HEK293 (cell line): ENCODE results near the gene MACROH2A2.

Experiments
- CTCF ChIP-seq: fragments of 450-650 bp; formaldehyde crosslinking; IDR thresholded peaks from 2 replicates; pipeline ENCODE4 v1.5.1; 2016; ENCODE audit warnings: missing biosample characterization, missing genetic modification characterization
- KLF17 ChIP-seq: fragments of 450-650 bp; formaldehyde crosslinking; IDR thresholded peaks from 2 replicates; pipeline ENCODE4 v1.5.1; 2016; ENCODE audit warnings: missing biosample characterization, missing genetic modification characterization
- MEIS1 ChIP-seq: sonication (generic); formaldehyde crosslinking; IDR thresholded peaks from 2 replicates; pipeline ENCODE4 v1.8.1; 2022; ENCODE audit warnings: missing genetic modification reagents, mild to moderate bottlenecking, borderline replicate concordance
- MZF1 ChIP-seq: fragments of 450-650 bp; formaldehyde crosslinking; IDR thresholded peaks from 2 replicates; pipeline ENCODE4 v1.5.1; 2017; ENCODE audit warnings: missing biosample characterization, missing genetic modification characterization, borderline replicate concordance
- OVOL3 ChIP-seq: fragments of 450-650 bp; formaldehyde crosslinking; IDR thresholded peaks from 2 replicates; pipeline ENCODE4 v1.5.1; 2016; ENCODE audit warnings: missing biosample characterization, missing genetic modification characterization
- PBX3 ChIP-seq: sonication (generic); formaldehyde crosslinking; IDR thresholded peaks from 2 replicates; pipeline ENCODE4 v1.8.1; 2022; ENCODE audit warnings: mild to moderate bottlenecking, moderate library complexity, missing genetic modification reagents
- PRDM1 ChIP-seq: fragments of 450-650 bp; formaldehyde crosslinking; IDR thresholded peaks from 2 replicates; pipeline ENCODE4; 2016; ENCODE audit warnings: missing biosample characterization, missing genetic modification characterization
- PRDM4 ChIP-seq: fragments of 450-650 bp; formaldehyde crosslinking; IDR thresholded peaks from 2 replicates; pipeline ENCODE4 v1.5.1; 2017; ENCODE audit warnings: missing biosample characterization, missing genetic modification characterization
- SETDB1 ChIP-seq: IDR thresholded peaks from one replicate; pipeline ENCODE4 v1.6.1; 2017; ENCODE audit warnings: mild to moderate bottlenecking, low read length, moderate library complexity, mixed read lengths; ENCODE audit not compliant: insufficient read length
- TSHZ1 ChIP-seq: fragments of 450-650 bp; formaldehyde crosslinking; IDR thresholded peaks from 2 replicates; pipeline ENCODE4 v1.5.1; 2016; ENCODE audit warnings: missing biosample characterization, missing genetic modification characterization, borderline replicate concordance
- ZNF112 ChIP-seq: fragments of 450-650 bp; formaldehyde crosslinking; IDR thresholded peaks from 2 replicates; pipeline ENCODE4 v1.5.0; 2017; ENCODE audit warnings: missing biosample characterization, missing genetic modification characterization
- ZNF121 ChIP-seq: fragments of 450-650 bp; formaldehyde crosslinking; IDR thresholded peaks from 2 replicates; pipeline ENCODE4 v1.5.1; 2016; ENCODE audit warnings: missing biosample characterization, missing genetic modification characterization
- ZNF157 ChIP-seq: fragments of 450-650 bp; formaldehyde crosslinking; IDR thresholded peaks from 2 replicates; pipeline ENCODE4 v1.5.1; 2016; ENCODE audit warnings: missing biosample characterization, missing genetic modification characterization
- ZNF184 ChIP-seq: fragments of 450-650 bp; IDR thresholded peaks from 2 replicates; pipeline ENCODE4 v1.5.1; 2018; ENCODE audit warnings: missing biosample characterization, mild to moderate bottlenecking, missing genetic modification characterization
- ZNF211 ChIP-seq: fragments of 450-650 bp; formaldehyde crosslinking; IDR thresholded peaks from 2 replicates; pipeline ENCODE4 v1.5.1; 2016; ENCODE audit warnings: low read depth, missing biosample characterization, missing genetic modification characterization
- ZNF311 ChIP-seq: fragments of 450-650 bp; formaldehyde crosslinking; IDR thresholded peaks from 2 replicates; pipeline ENCODE4 v1.5.1; 2017; ENCODE audit warnings: missing biosample characterization, missing genetic modification characterization, borderline replicate concordance
- ZNF324 ChIP-seq: fragments of 450-650 bp; formaldehyde crosslinking; IDR thresholded peaks from 2 replicates; pipeline ENCODE4 v1.5.1; 2016; ENCODE audit warnings: missing biosample characterization, missing genetic modification characterization
- ZNF350 ChIP-seq: fragments of 450-650 bp; formaldehyde crosslinking; IDR thresholded peaks from 2 replicates; pipeline ENCODE4 v1.5.0; 2017; ENCODE audit warnings: missing biosample characterization, mild to moderate bottlenecking, missing genetic modification characterization
- ZNF416 ChIP-seq: fragments of 450-650 bp; formaldehyde crosslinking; IDR thresholded peaks from 2 replicates; pipeline ENCODE4 v1.5.1; 2016; ENCODE audit warnings: missing biosample characterization, missing genetic modification characterization
- ZNF501 ChIP-seq: fragments of 450-650 bp; formaldehyde crosslinking; IDR thresholded peaks from 2 replicates; pipeline ENCODE4 v1.5.1; 2016; ENCODE audit warnings: missing biosample characterization, missing genetic modification characterization
- ZNF549 ChIP-seq: fragments of 450-650 bp; IDR thresholded peaks from 2 replicates; pipeline ENCODE4 v1.5.1; 2018; ENCODE audit warnings: missing biosample characterization, missing genetic modification characterization, mild to moderate bottlenecking, inconsistent platforms, moderate library complexity
- ZNF560 ChIP-seq: fragments of 450-650 bp; formaldehyde crosslinking; IDR thresholded peaks from 2 replicates; pipeline ENCODE4 v1.5.1; 2017; ENCODE audit warnings: missing biosample characterization, missing genetic modification characterization, borderline replicate concordance
- ZNF585B ChIP-seq: fragments of 450-650 bp; formaldehyde crosslinking; IDR thresholded peaks from 2 replicates; pipeline ENCODE4 v1.5.1; 2016; ENCODE audit warnings: missing biosample characterization, missing genetic modification characterization
- ZNF596 ChIP-seq: fragments of 450-650 bp; IDR thresholded peaks from 2 replicates; pipeline ENCODE4 v1.5.0; 2018; ENCODE audit warnings: missing biosample characterization, mild to moderate bottlenecking, missing genetic modification characterization, moderate library complexity
- ZNF623 ChIP-seq: fragments of 450-650 bp; formaldehyde crosslinking; IDR thresholded peaks from 2 replicates; pipeline ENCODE4 v1.5.1; 2016; ENCODE audit warnings: missing biosample characterization, missing genetic modification characterization
- ZNF707 ChIP-seq: fragments of 450-650 bp; formaldehyde crosslinking; IDR thresholded peaks from 2 replicates; pipeline ENCODE4 v1.5.1; 2016; ENCODE audit warnings: missing biosample characterization, missing genetic modification characterization
- ZNF747 ChIP-seq: fragments of 450-650 bp; formaldehyde crosslinking; IDR thresholded peaks from 2 replicates; pipeline ENCODE4 v1.5.1; 2016; ENCODE audit warnings: missing biosample characterization, missing genetic modification characterization
- ZNF837 ChIP-seq: fragments of 450-650 bp; formaldehyde crosslinking; IDR thresholded peaks from 2 replicates; pipeline ENCODE4 v1.5.1; 2016; ENCODE audit warnings: missing biosample characterization, missing genetic modification characterization
- ZSCAN30 ChIP-seq: fragments of 450-650 bp; IDR thresholded peaks from 2 replicates; pipeline ENCODE4 v1.5.1; 2018; ENCODE audit warnings: missing biosample characterization, mild to moderate bottlenecking, missing genetic modification characterization, moderate library complexity

The MACROH2A2 gene

GRCh38 chr10:70052462-70053217 lies at the start of gene MACROH2A2 (continued):
- no peak for TF ChIP-seq ZNF549 (tag by site-specific recombination)
- TF ChIP-seq CTCF (tag by site-specific recombination), result peak; percentile 80
- TF ChIP-seq TSHZ1 (tag by site-specific recombination), result no peak
- TF ChIP-seq ZNF747 (tag by site-specific recombination), result no peak
- peak; percentile 50; the same call in 1 of the 2 replicates for TF ChIP-seq ZSCAN30 (tag by site-specific recombination)
- peak; percentile 88 for TF ChIP-seq PRDM1 (tag by site-specific recombination)
- no peak for TF ChIP-seq ZNF350
- peak; percentile 75 for TF ChIP-seq MZF1 (tag by site-specific recombination)
- no peak for TF ChIP-seq ZNF585B (tag by site-specific recombination)
- TF ChIP-seq ZNF324 (tag by site-specific recombination), result no peak; the same call in none of the 2 replicates
- 0 out of 2 replicates have a peak, but pooled peaks have one; percentile 14 for TF ChIP-seq ZNF184 (tag by site-specific recombination)
- peak; percentile 25; the same call in 1 of the 2 replicates for TF ChIP-seq ZNF501 (tag by site-specific recombination)
- no peak for TF ChIP-seq ZNF596 (tag by site-specific recombination)
- TF ChIP-seq OVOL3, result no peak
- no peak for TF ChIP-seq ZNF416
- TF ChIP-seq PRDM4, result no peak
- no peak for TF ChIP-seq ZNF623
- TF ChIP-seq ZNF121 (tag by site-specific recombination), result 0 out of 2 replicates have a peak, but pooled peaks have one; percentile 6
- TF ChIP-seq SETDB1, result no peak
- TF ChIP-seq PBX3 (CRISPR knock-in tag), result no peak
- TF ChIP-seq ZNF112 (tag by site-specific recombination), result no peak
- TF ChIP-seq ZNF560, result no peak
- no peak for TF ChIP-seq ZNF157 (tag by site-specific recombination)
- TF ChIP-seq ZNF311, result no peak
- no peak for TF ChIP-seq ZNF837 (tag by site-specific recombination)
- TF ChIP-seq ZNF211, result no peak
- 0 out of 2 replicates have a peak, but pooled peaks have one; percentile 7 for TF ChIP-seq KLF17 (tag by site-specific recombination)
- TF ChIP-seq MEIS1, result no peak
- TF ChIP-seq ZNF707 (tag by site-specific recombination), result no peak
